ENCODE results near the gene OR5M8.

DNA sequence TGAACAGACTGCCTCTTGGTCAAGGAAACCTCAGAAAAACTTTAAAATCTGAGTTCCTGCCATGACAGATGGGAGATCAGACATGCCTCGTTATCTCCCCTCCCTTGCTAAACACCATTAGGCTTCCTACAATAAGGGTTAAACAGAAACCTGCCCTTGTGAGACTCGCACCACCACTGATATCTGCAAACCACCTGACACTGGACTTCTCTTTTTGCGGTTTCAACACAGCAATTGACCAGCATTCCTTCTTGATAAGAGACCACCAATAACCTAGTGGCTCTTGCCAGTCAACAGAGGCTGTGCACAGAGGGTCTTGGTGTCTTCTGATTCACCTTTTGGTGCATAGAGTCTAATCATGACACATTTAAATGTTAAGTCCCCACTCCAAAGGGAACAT lies 4.4 kb downstream of the OR5M8 start:
- TF ChIP-seq, protein P1, sequence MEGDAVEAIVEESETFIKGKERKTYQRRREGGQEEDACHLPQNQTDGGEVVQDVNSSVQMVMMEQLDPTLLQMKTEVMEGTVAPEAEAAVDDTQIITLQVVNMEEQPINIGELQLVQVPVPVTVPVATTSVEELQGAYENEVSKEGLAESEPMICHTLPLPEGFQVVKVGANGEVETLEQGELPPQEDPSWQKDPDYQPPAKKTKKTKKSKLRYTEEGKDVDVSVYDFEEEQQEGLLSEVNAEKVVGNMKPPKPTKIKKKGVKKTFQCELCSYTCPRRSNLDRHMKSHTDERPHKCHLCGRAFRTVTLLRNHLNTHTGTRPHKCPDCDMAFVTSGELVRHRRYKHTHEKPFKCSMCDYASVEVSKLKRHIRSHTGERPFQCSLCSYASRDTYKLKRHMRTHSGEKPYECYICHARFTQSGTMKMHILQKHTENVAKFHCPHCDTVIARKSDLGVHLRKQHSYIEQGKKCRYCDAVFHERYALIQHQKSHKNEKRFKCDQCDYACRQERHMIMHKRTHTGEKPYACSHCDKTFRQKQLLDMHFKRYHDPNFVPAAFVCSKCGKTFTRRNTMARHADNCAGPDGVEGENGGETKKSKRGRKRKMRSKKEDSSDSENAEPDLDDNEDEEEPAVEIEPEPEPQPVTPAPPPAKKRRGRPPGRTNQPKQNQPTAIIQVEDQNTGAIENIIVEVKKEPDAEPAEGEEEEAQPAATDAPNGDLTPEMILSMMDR (conservative IDR thresholded peaks at IDR 0.05 in 1 of 2, IDR thresholded peaks at IDR 0.05 in 1 of 2; ENCODE audit: low read depth in 1 of 2, low read length in 2 of 2), result no peak
- no peak for TF ChIP-seq EZH2 (IDR thresholded peaks at IDR 0.05; ENCODE audit: low read length, missing control alignments)

All from fibroblast of lung (primary cell).